Neural cell (in vitro differentiated cells): ENCODE results near the gene SMCO4. TPM values are rescaled to one million over a fixed set of nuclear protein-coding genes. Genes with fewer than 3 reads are reported as not detected.
A peak's percentile ranks its signal among the peaks of the same experiment; 100 is the strongest.

Experiments used
- H2AFZ ChIP-seq: fragments of 200-600, 300-800 bp; sonication (generic), shearing (Covaris generic); 2 replicates; pipeline ENCODE4 v1.6.0; 2014; ENCODE audit warnings: low read depth, mild to moderate bottlenecking, antibody characterized with exemption, low read length, moderate library complexity
- H3F3A ChIP-seq: fragments of 200-600 bp; shearing (Covaris generic); 2 replicates; pipeline ENCODE4 v1.6.1; 2016; ENCODE audit warnings: mild to moderate bottlenecking, moderate library complexity, mixed read lengths, antibody characterized with exemption, low read length; ENCODE audit not compliant: insufficient read depth, poor library complexity, severe bottlenecking
- H3K27ac ChIP-seq: fragments of 200-600, 300-800 bp; sonication (generic), shearing (Covaris generic); 2 replicates; pipeline ENCODE4 v1.5.1; 2014; ENCODE audit warnings: mild to moderate bottlenecking, low read length, moderate library complexity
- H3K27me3 ChIP-seq: fragments of 300-800, 200-600 bp; sonication (generic), shearing (Covaris generic); 2 replicates; pipeline ENCODE4 v1.6.0; 2014; ENCODE audit warnings: mild to moderate bottlenecking, low read depth, low read length, moderate library complexity; ENCODE audit not compliant: insufficient read depth
- H3K36me3 ChIP-seq: fragments of 300-800, 200-600 bp; sonication (generic), shearing (Covaris generic); 2 replicates; pipeline ENCODE4 v1.5.1; 2014; ENCODE audit warnings: mild to moderate bottlenecking, antibody characterized with exemption, low read length, moderate library complexity; ENCODE audit not compliant: insufficient read depth
- H3K4me2 ChIP-seq: fragments of 300-800, 200-600 bp; sonication (generic), shearing (Covaris generic); 2 replicates; pipeline ENCODE4 v1.6.0; 2014; ENCODE audit warnings: mild to moderate bottlenecking, low read length
- H3K4me3 ChIP-seq: fragments of 300-800, 200-600 bp; sonication (generic), shearing (Covaris generic); 2 replicates; pipeline ENCODE4 v1.5.1; 2014; ENCODE audit warnings: mild to moderate bottlenecking, low read length, moderate library complexity
- H3K79me2 ChIP-seq: fragments of 200-600 bp; shearing (Covaris generic); replicated peaks from 2 replicates; pipeline ENCODE4 v1.6.0; 2014; ENCODE audit warnings: mild to moderate bottlenecking, low read length, moderate library complexity; ENCODE audit not compliant: insufficient read depth
- H3K9ac ChIP-seq: fragments of 300-800, 200-600 bp; sonication (generic), shearing (Covaris generic); 2 replicates; pipeline ENCODE4 v1.6.1; 2016; ENCODE audit warnings: mild to moderate bottlenecking, low read length, mixed read lengths
- H3K9me2 ChIP-seq: fragments of 200-600 bp; shearing (Covaris generic); 2 replicates; pipeline ENCODE4 v1.6.1; 2016; ENCODE audit warnings: mild to moderate bottlenecking, low read length, mixed read lengths; ENCODE audit not compliant: insufficient read depth
- H3K9me3 ChIP-seq: fragments of 200-600, 300-800 bp; sonication (generic), shearing (Covaris generic); 2 replicates; pipeline ENCODE4 v1.6.1; 2016; ENCODE audit warnings: mild to moderate bottlenecking, mixed run types, low read length, moderate library complexity, mixed read lengths
- H4K20me1 ChIP-seq: fragments of 200-600 bp; shearing (Covaris generic); 2 replicates; pipeline ENCODE4 v1.6.1; 2016; ENCODE audit warnings: mild to moderate bottlenecking, mixed run types; ENCODE audit not compliant: insufficient read depth
- CTCF ChIP-seq: fragments of 450-650 bp; IDR thresholded peaks from 2 replicates; pipeline ENCODE4 v1.5.1; 2014; ENCODE audit warnings: antibody characterized with exemption, mild to moderate bottlenecking, moderate library complexity; ENCODE audit not compliant: poor library complexity, severe bottlenecking
- EP300 ChIP-seq: fragments of 450-650 bp; conservative IDR thresholded peaks from 2 replicates; pipeline ENCODE4 v1.6.1; 2014; ENCODE audit warnings: antibody characterized with exemption, mild to moderate bottlenecking, moderate library complexity; ENCODE audit not compliant: poor library complexity, severe bottlenecking
- EZH2 ChIP-seq: fragments of 200-600, 300-800 bp; shearing (Covaris generic), sonication (generic); IDR thresholded peaks from 2 replicates; pipeline ENCODE4 v1.6.1; 2014; ENCODE audit warnings: antibody characterized with exemption, low read length, borderline replicate concordance, mild to moderate bottlenecking; ENCODE audit not compliant: insufficient read depth, poor library complexity, severe bottlenecking
- MXI1 ChIP-seq: fragments of 450-650 bp; conservative IDR thresholded peaks from 2 replicates; pipeline ENCODE4 v1.6.1; 2014; ENCODE audit warnings: antibody characterized with exemption, mild to moderate bottlenecking; ENCODE audit not compliant: poor library complexity, severe bottlenecking
- POLR2AphosphoS5 ChIP-seq: IDR thresholded peaks from 2 replicates; pipeline ENCODE4 v1.6.1; 2012
- RAD21 ChIP-seq: fragments of 450-650 bp; conservative IDR thresholded peaks from 2 replicates; pipeline ENCODE4 v1.6.1; 2014; ENCODE audit warnings: antibody characterized with exemption, mild to moderate bottlenecking, moderate library complexity
- REST ChIP-seq: IDR thresholded peaks from 2 replicates; pipeline ENCODE4 v1.6.1; 2012; ENCODE audit warnings: borderline replicate concordance
- SMC3 ChIP-seq: fragments of 450-650 bp; conservative IDR thresholded peaks from 2 replicates; pipeline ENCODE4 v1.6.1; 2014; ENCODE audit warnings: antibody characterized with exemption, mild to moderate bottlenecking, moderate library complexity; ENCODE audit not compliant: poor library complexity
- TAF1 ChIP-seq: IDR thresholded peaks from 2 replicates; pipeline ENCODE4 v1.6.1; 2012; ENCODE audit warnings: low read depth
- polyA minus RNA-seq: library from RNA; depleted of rRNA, polyadenylated mRNA; stranded (reverse); fragments of >200 nt; gene quantifications from 2 replicates; pipeline ENCODE4 v1.2.3, GENCODE V29; 2014
- polyA plus RNA-seq: library from polyadenylated mRNA; depleted of rRNA; stranded (reverse); fragments of >200 nt; gene quantifications from 2 replicates; pipeline ENCODE4 v1.2.3, GENCODE V29; 2014

Gene SMCO4
- polyA plus RNA-seq (10.0 and 12.4 TPM in 2 replicates), polyA minus RNA-seq (7.5 and 18.5 TPM in 2 replicates)

GRCh38 chr11:93543292-93543977 lies at the start of gene SMCO4:
Gene SMCO4 (minus strand): TSS chr11:93543391. CDS start chr11:93479189, 64,202 bp downstream.
- H3K9ac ChIP-seq, result peak within 1 kb of the TSS; percentile 64
- H3K27ac ChIP-seq, result no peak within 1 kb of the TSS

More at GRCh38 chr11:93543292-93543977, at the start of gene SMCO4:
- Histone ChIP-seq H3K4me2 (peak within 1 kb of the TSS; percentile 28), H3K79me2 (peaks cover 9% of the 10 kb centered on the region), H3F3A (no peaks in the 10 kb centered on the region), H3K9me3 (no peaks in the 10 kb centered on the region), H3K27me3 (no peaks in the 10 kb centered on the region), H3K4me3 (peak within 1 kb of the TSS; percentile 81), H3K9me2 (no peaks in the 10 kb centered on the region), H4K20me1 (no peaks in the 10 kb centered on the region), H3K36me3 (no peaks in the 10 kb centered on the region), H2AFZ (peak within 1 kb of the TSS; percentile 37)
- TF ChIP-seq MXI1, result peak; percentile 53
- no peak for TF ChIP-seq POLR2AphosphoS5
- no peak for TF ChIP-seq EP300
- peak; percentile 80 for TF ChIP-seq CTCF
- TF ChIP-seq RAD21, result peak; percentile 84
- TF ChIP-seq TAF1, result no peak
- no peak for TF ChIP-seq REST
- TF ChIP-seq EZH2, result no peak
- TF ChIP-seq SMC3, result peak; percentile 89
